ENCODE data around the gene WAPL. TPM values are rescaled to one million over a fixed set of nuclear protein-coding genes. Genes with fewer than 3 reads are reported as not detected.

The WAPL gene
- total and polyA plus RNA-seq, 2 experiments from 2014 or later = 15.2 to 27.9 TPM

- peaks cover 38% of the 10 kb centered on the region for H3K36me3 ChIP-seq
- DNase-seq (ENCODE audit: low read depth in 1 of 2, low spot score in 1 of 2) = peak in 1 of 2 donors; percentile 41
- no peak for TF ChIP-seq CTCF (IDR thresholded peaks at IDR 0.05; ENCODE audit: low read depth, low read length)
- H3K27ac ChIP-seq = no peak overlapping the region
- H3K9me3 ChIP-seq (ENCODE audit: low read depth) = no peaks in the 10 kb centered on the region
- H3K4me3 ChIP-seq = no peak overlapping the region
- no peaks in the 10 kb centered on the region for H3K27me3 ChIP-seq
- H3K4me1 ChIP-seq (ENCODE audit: low read depth) = no peaks in the 10 kb centered on the region
Observed at GRCh38 chr10:86443069-86443468, 78.5 kb downstream of the WAPL start.

- Histone ChIP-seq H3K4me1 (ENCODE audit: low read depth) (no peaks in the 10 kb centered on the region), H3K4me3 (no peak overlapping the region), H3K36me3 (peaks cover 45% of the 10 kb centered on the region), H3K9me3 (ENCODE audit: low read depth) (no peaks in the 10 kb centered on the region), H3K27me3 (no peaks in the 10 kb centered on the region), H3K27ac (no peak overlapping the region)
- DNase-seq (ENCODE audit: low read depth in 1 of 2, low spot score in 1 of 2) = peak in 1 of 2 donors; percentile 42
- no peak for TF ChIP-seq CTCF (IDR thresholded peaks at IDR 0.05; ENCODE audit: low read depth, low read length)
Observed at GRCh38 chr10:86440874-86441843, 80.4 kb downstream of the WAPL start.

GRCh38 chr10:86439544-86439943 lies 82.0 kb downstream of the WAPL start:
- Histone ChIP-seq H3K4me3 (no peak overlapping the region), H3K4me1 (ENCODE audit: low read depth) (no peaks in the 10 kb centered on the region), H3K27me3 (no peaks in the 10 kb centered on the region), H3K27ac (no peak overlapping the region), H3K9me3 (ENCODE audit: low read depth) (no peaks in the 10 kb centered on the region), H3K36me3 (peaks cover 53% of the 10 kb centered on the region)
- TF ChIP-seq CTCF (IDR thresholded peaks at IDR 0.05; ENCODE audit: low read depth, low read length) = no peak
- DNase-seq (ENCODE audit: low read depth in 1 of 2, low spot score in 1 of 2) = peak; percentile 56 to 94

GRCh38 chr10:86438091-86438749 lies 83.4 kb downstream of the WAPL start:
- no peak for TF ChIP-seq CTCF (IDR thresholded peaks at IDR 0.05; ENCODE audit: low read depth, low read length)
- peaks cover 46% of the 10 kb centered on the region for H3K36me3 ChIP-seq
- no peaks in the 10 kb centered on the region for H3K27me3 ChIP-seq
- no peak overlapping the region for H3K4me3 ChIP-seq
- H3K4me1 ChIP-seq (ENCODE audit: low read depth) = no peaks in the 10 kb centered on the region
- DNase-seq (ENCODE audit: low read depth in 1 of 2, low spot score in 1 of 2) = no peak
- H3K27ac ChIP-seq = no peak overlapping the region
- no peaks in the 10 kb centered on the region for H3K9me3 ChIP-seq (ENCODE audit: low read depth)

GRCh38 chr10:86437447-86437846 lies 84.1 kb downstream of the WAPL start:
- Histone ChIP-seq H3K9me3 (ENCODE audit: low read depth) (no peaks in the 10 kb centered on the region), H3K27ac (no peak overlapping the region), H3K4me1 (ENCODE audit: low read depth) (no peaks in the 10 kb centered on the region), H3K4me3 (no peak overlapping the region), H3K27me3 (no peaks in the 10 kb centered on the region), H3K36me3 (peaks cover 43% of the 10 kb centered on the region)
- TF ChIP-seq CTCF (IDR thresholded peaks at IDR 0.05; ENCODE audit: low read depth, low read length) = no peak
- no peak for DNase-seq (ENCODE audit: low read depth in 1 of 2, low spot score in 1 of 2)

Measured in cardiac muscle cell (in vitro differentiated cells and primary cell).